HepG2 (cell line): ENCODE measurements around the gene TPPP2. TPM values are rescaled to one million over a fixed set of nuclear protein-coding genes. Genes with fewer than 3 reads are reported as not detected.

Experiments used
- ATF1 ChIP-seq: IDR thresholded peaks from 2 replicates; pipeline ENCODE4 v1.6.1; 2016; ENCODE audit warnings: mild to moderate bottlenecking, control low read depth
- BCL3 ChIP-seq: sonication (generic); formaldehyde crosslinking; IDR thresholded peaks from 2 replicates; pipeline ENCODE4 v1.5.1; 2020; ENCODE audit warnings: mild to moderate bottlenecking, missing genetic modification reagents, moderate library complexity
- DMAP1 ChIP-seq: IDR thresholded peaks from 2 replicates; pipeline ENCODE4 v1.6.1; 2016
- GMEB1 ChIP-seq: sonication (generic); formaldehyde crosslinking; IDR thresholded peaks from 2 replicates; pipeline ENCODE4 v1.5.1; 2020; ENCODE audit warnings: missing genetic modification reagents, mild to moderate bottlenecking, borderline replicate concordance
- HOXD1 ChIP-seq: sonication (generic); formaldehyde crosslinking; IDR thresholded peaks from 2 replicates; pipeline ENCODE4 v1.5.0; 2020; ENCODE audit warnings: missing genetic modification reagents
- KDM2A ChIP-seq: sonication (generic); formaldehyde crosslinking; IDR thresholded peaks from 2 replicates; pipeline ENCODE4 v1.4.0; 2020; ENCODE audit warnings: low read depth, missing genetic modification reagents, borderline replicate concordance
- KDM6A ChIP-seq: IDR thresholded peaks from 2 replicates; pipeline ENCODE4 v1.6.1; 2016; ENCODE audit warnings: low read depth
- KLF11 ChIP-seq: IDR thresholded peaks from 2 replicates; pipeline ENCODE4 v1.6.1; 2016; ENCODE audit warnings: missing compliant biosample characterization
- NFAT5 ChIP-seq: sonication (generic); formaldehyde crosslinking; IDR thresholded peaks from 2 replicates; pipeline ENCODE4 v1.4.0; 2020; ENCODE audit warnings: missing genetic modification reagents
- NR0B2 ChIP-seq: sonication (generic); formaldehyde crosslinking; IDR thresholded peaks from 2 replicates; pipeline ENCODE4 v1.4.0; 2020; ENCODE audit warnings: mild to moderate bottlenecking, missing genetic modification reagents
- U2AF2 ChIP-seq: fragments of 200-400 bp; formaldehyde crosslinking; IDR thresholded peaks from 2 replicates; pipeline ENCODE4 v1.6.1; 2017; ENCODE audit warnings: low read depth, mild to moderate bottlenecking, low read length
- ZBTB43 ChIP-seq: sonication (generic); formaldehyde crosslinking; conservative IDR thresholded peaks from 2 replicates; pipeline ENCODE4 v1.4.0; 2020; ENCODE audit warnings: missing genetic modification reagents
- ZKSCAN1 ChIP-seq: fragments of 150-350 bp; IDR thresholded peaks from 2 replicates; pipeline ENCODE4 v1.6.1; 2014; ENCODE audit warnings: low read length
- ZNF12 ChIP-seq: sonication (generic); formaldehyde crosslinking; IDR thresholded peaks from 2 replicates; pipeline ENCODE4 v1.5.0; 2020; ENCODE audit warnings: missing genetic modification reagents
- ZNF317 ChIP-seq: sonication (generic); formaldehyde crosslinking; IDR thresholded peaks from 2 replicates; pipeline ENCODE4 v1.5.0; 2020; ENCODE audit warnings: mild to moderate bottlenecking, missing genetic modification reagents
- ZNF33B ChIP-seq: sonication (generic); formaldehyde crosslinking; IDR thresholded peaks from 2 replicates; pipeline ENCODE4 v1.5.1; 2020; ENCODE audit warnings: mild to moderate bottlenecking, missing genetic modification reagents
- ZNF34 ChIP-seq: sonication (generic); formaldehyde crosslinking; IDR thresholded peaks from 2 replicates; pipeline ENCODE4 v1.4.0; 2020; ENCODE audit warnings: mild to moderate bottlenecking, missing genetic modification reagents, borderline replicate concordance
- ZNF572 ChIP-seq: sonication (generic); formaldehyde crosslinking; IDR thresholded peaks from 2 replicates; pipeline ENCODE4 v1.5.1; 2020; ENCODE audit warnings: mild to moderate bottlenecking, missing genetic modification reagents
- polyA plus RNA-seq, 8 experiments: library from polyadenylated mRNA; depleted of rRNA in 3 of 8; stranded (reverse) in 7 of 8; unstranded in 1 of 8; fragments of >200 nt; fragmentation: Illumina TruSeq in 4 of 8; extraction: Trizol in 4 of 8; gene quantifications; 2 replicates each; pipeline versions ENCODE4 v1.2.1 to v1.2.3, GENCODE V29; 2011 to 2016; ENCODE audit warnings: low read depth in 4 of 8, missing spikeins in 1 of 8, mixed read lengths in 1 of 8; ENCODE audit not compliant: insufficient read depth in 1 of 8
- total RNA-seq, 5 experiments: library from RNA; depleted of rRNA; stranded (reverse); fragments of >200 nt; fragmentation: Illumina TruSeq; extraction: Trizol; gene quantifications; 2 replicates each; pipeline ENCODE4 v1.2.3, GENCODE V29; 2016; ENCODE audit warnings: low read depth in 1 of 5

The TPPP2 gene
- total and polyA plus RNA-seq, 2 of the 13 experiments (the other 11 are each of a cell fraction or from before 2014, with no cell fraction given): 0.58 to 4.2 TPM

- TF ChIP-seq NFAT5 (CRISPR knock-in tag) (peak; percentile 72; the same call in 1 of the 2 replicates), ZNF12 (peak; percentile 41; the same call in 1 of the 2 replicates), DMAP1 (CRISPR knock-in tag) (peak; percentile 62; the same call in 1 of the 2 replicates), KDM2A (CRISPR knock-in tag) (peak; percentile 75), ATF1 (CRISPR knock-in tag) (no peak), ZBTB43 (CRISPR knock-in tag) (0 out of 2 replicates have a peak, but pooled peaks have one; percentile 38), ZNF317 (CRISPR knock-in tag) (0 out of 2 replicates have a peak, but pooled peaks have one; percentile 38), GMEB1 (no peak; the same call in 1 of the 2 replicates), HOXD1 (CRISPR knock-in tag) (no peak), NR0B2 (CRISPR knock-in tag) (no peak), ZNF572 (CRISPR knock-in tag) (no peak), KDM6A (CRISPR knock-in tag) (peak; percentile 90), ZKSCAN1 (no peak), BCL3 (0 out of 2 replicates have a peak, but pooled peaks have one; percentile 58), ZNF34 (CRISPR knock-in tag) (no peak), KLF11 (CRISPR knock-in tag) (no peak), ZNF33B (CRISPR knock-in tag) (0 out of 2 replicates have a peak, but pooled peaks have one; percentile 39), U2AF2 (no peak)
Measured at GRCh38 chr14:21055432-21056117, 25.6 kb downstream of the TPPP2 start (continued).
